Activated naive CD8-positive, alpha-beta T cell treated with anti-CD3 and anti-CD28 coated beads, Interleukin-2, amount 50 U/mL, for 24 hours (primary cell): ENCODE results near the gene AGFG1.

ENCODE experiments used
- ATAC-seq: fragments of 150-1000 bp; cut with Tn5 transposase; one replicate; pipeline ENCODE4 v1.10.0; 2021
- DNase-seq: peaks from one replicate; pipeline ENCODE4 v3.0.0; 2021
- H3K27ac Mint-ChIP-seq: one replicate; pipeline ENCODE4 v1.8.0; 2021; ENCODE audit warnings: mild to moderate bottlenecking, mixed read lengths
- H3K27me3 Mint-ChIP-seq: one replicate; pipeline ENCODE4 v1.8.0; 2021; ENCODE audit warnings: mixed read lengths
- H3K36me3 Mint-ChIP-seq: one replicate; pipeline ENCODE4 v1.8.0; 2021; ENCODE audit warnings: low read depth, mixed read lengths
- H3K4me1 Mint-ChIP-seq: one replicate; pipeline ENCODE4 v1.8.0; 2021; ENCODE audit warnings: mixed read lengths
- H3K4me3 Mint-ChIP-seq: one replicate; pipeline ENCODE4 v1.8.0; 2021; ENCODE audit warnings: mild to moderate bottlenecking, moderate library complexity, mixed read lengths
- H3K9me3 Mint-ChIP-seq: one replicate; pipeline ENCODE4 v1.8.0; 2021; ENCODE audit warnings: mixed read lengths

Gene AGFG1

GRCh38 chr2:227499627-227500300 is 27.8 kb downstream of the AGFG1 start:
- H3K4me1 Mint-ChIP-seq = peaks cover 50% of the 10 kb centered on the region
- no peaks in the 10 kb centered on the region for H3K27me3 Mint-ChIP-seq
- DNase-seq = no peak
- no peaks in the 10 kb centered on the region for H3K9me3 Mint-ChIP-seq
- H3K27ac Mint-ChIP-seq = no peak overlapping the region
- no peak for ATAC-seq
- peaks cover 38% of the 10 kb centered on the region for H3K36me3 Mint-ChIP-seq
- H3K4me3 Mint-ChIP-seq = no peak overlapping the region

GRCh38 chr2:227500301-227500630 is 28.3 kb downstream of the AGFG1 start:
- ATAC-seq (no peak), DNase-seq (no peak)
- Mint-ChIP-seq H3K4me1 (peaks cover 53% of the 10 kb centered on the region), H3K27ac (no peak overlapping the region), H3K9me3 (no peaks in the 10 kb centered on the region), H3K36me3 (peaks cover 33% of the 10 kb centered on the region), H3K4me3 (no peak overlapping the region), H3K27me3 (no peaks in the 10 kb centered on the region)

- no peak overlapping the region for H3K4me3 Mint-ChIP-seq
- peaks cover 35% of the 10 kb centered on the region for H3K36me3 Mint-ChIP-seq
- H3K9me3 Mint-ChIP-seq = no peaks in the 10 kb centered on the region
- no peaks in the 10 kb centered on the region for H3K27me3 Mint-ChIP-seq
- ATAC-seq = no peak
- DNase-seq = no peak
- no peak overlapping the region for H3K27ac Mint-ChIP-seq
- H3K4me1 Mint-ChIP-seq = peaks cover 72% of the 10 kb centered on the region
Measured at GRCh38 chr2:227503433-227504406, 31.8 kb downstream of the AGFG1 start.

- Mint-ChIP-seq H3K9me3 (no peaks in the 10 kb centered on the region), H3K36me3 (peaks cover 30% of the 10 kb centered on the region), H3K4me1 (peaks cover 75% of the 10 kb centered on the region), H3K4me3 (no peak overlapping the region), H3K27ac (no peak overlapping the region), H3K27me3 (no peaks in the 10 kb centered on the region)
- ATAC-seq (no peak), DNase-seq (no peak)
Measured at GRCh38 chr2:227504700-227505099, 32.7 kb downstream of the AGFG1 start.

- Mint-ChIP-seq H3K27ac (peak overlapping the region; percentile 66), H3K4me3 (no peak overlapping the region), H3K27me3 (no peaks in the 10 kb centered on the region), H3K4me1 (peaks cover 91% of the 10 kb centered on the region), H3K9me3 (no peaks in the 10 kb centered on the region), H3K36me3 (peaks cover 26% of the 10 kb centered on the region)
- DNase-seq (no peak), ATAC-seq (peak; percentile 65)
Measured at GRCh38 chr2:227506456-227506855, 34.5 kb downstream of the AGFG1 start.

GRCh38 chr2:227507963-227508362 is 36.0 kb downstream of the AGFG1 start:
- ATAC-seq (no peak), DNase-seq (no peak)
- H3K27me3 Mint-ChIP-seq = no peaks in the 10 kb centered on the region
- H3K9me3 Mint-ChIP-seq = no peaks in the 10 kb centered on the region
- peaks cover 21% of the 10 kb centered on the region for H3K36me3 Mint-ChIP-seq
- no peak overlapping the region for H3K27ac Mint-ChIP-seq
- peaks cover 93% of the 10 kb centered on the region for H3K4me1 Mint-ChIP-seq
- H3K4me3 Mint-ChIP-seq = no peak overlapping the region

GRCh38 chr2:227509076-227509475 is 37.1 kb downstream of the AGFG1 start:
- DNase-seq = no peak
- peaks cover 93% of the 10 kb centered on the region for H3K4me1 Mint-ChIP-seq
- ATAC-seq = no peak
- no peak overlapping the region for H3K27ac Mint-ChIP-seq
- H3K27me3 Mint-ChIP-seq = no peaks in the 10 kb centered on the region
- no peak overlapping the region for H3K4me3 Mint-ChIP-seq
- no peaks in the 10 kb centered on the region for H3K9me3 Mint-ChIP-seq
- peaks cover 15% of the 10 kb centered on the region for H3K36me3 Mint-ChIP-seq

GRCh38 chr2:227509824-227510619 is 38.1 kb downstream of the AGFG1 start:
- DNase-seq (no peak), ATAC-seq (no peak)
- Mint-ChIP-seq H3K4me1 (peaks cover 88% of the 10 kb centered on the region), H3K4me3 (no peak overlapping the region), H3K9me3 (no peaks in the 10 kb centered on the region), H3K27me3 (no peaks in the 10 kb centered on the region), H3K27ac (peak overlapping the region; percentile 19), H3K36me3 (peaks cover 19% of the 10 kb centered on the region)

GRCh38 chr2:227510620-227510958 is 38.6 kb downstream of the AGFG1 start:
- H3K9me3 Mint-ChIP-seq = no peaks in the 10 kb centered on the region
- ATAC-seq = no peak
- H3K4me1 Mint-ChIP-seq = peaks cover 88% of the 10 kb centered on the region
- no peaks in the 10 kb centered on the region for H3K27me3 Mint-ChIP-seq
- H3K36me3 Mint-ChIP-seq = peaks cover 23% of the 10 kb centered on the region
- peak overlapping the region; percentile 19 for H3K27ac Mint-ChIP-seq
- no peak for DNase-seq
- H3K4me3 Mint-ChIP-seq = no peak overlapping the region

- no peak for ATAC-seq
- peaks cover 87% of the 10 kb centered on the region for H3K4me1 Mint-ChIP-seq
- H3K27ac Mint-ChIP-seq = no peak overlapping the region
- no peak overlapping the region for H3K4me3 Mint-ChIP-seq
- peaks cover 23% of the 10 kb centered on the region for H3K36me3 Mint-ChIP-seq
- no peaks in the 10 kb centered on the region for H3K27me3 Mint-ChIP-seq
- H3K9me3 Mint-ChIP-seq = no peaks in the 10 kb centered on the region
- no peak for DNase-seq
Measured at GRCh38 chr2:227511239-227511930, 39.4 kb downstream of the AGFG1 start.

- Mint-ChIP-seq H3K27me3 (no peaks in the 10 kb centered on the region), H3K9me3 (no peaks in the 10 kb centered on the region), H3K27ac (no peak overlapping the region), H3K36me3 (peaks cover 20% of the 10 kb centered on the region), H3K4me3 (no peak overlapping the region), H3K4me1 (peaks cover 86% of the 10 kb centered on the region)
- no peak for DNase-seq
- ATAC-seq = no peak
Measured at GRCh38 chr2:227511955-227512354, 40.0 kb downstream of the AGFG1 start.

GRCh38 chr2:227513113-227513512 is 41.2 kb downstream of the AGFG1 start:
- H3K27ac Mint-ChIP-seq = no peak overlapping the region
- H3K9me3 Mint-ChIP-seq = no peaks in the 10 kb centered on the region
- DNase-seq (no peak), ATAC-seq (no peak)
- H3K27me3 Mint-ChIP-seq = no peaks in the 10 kb centered on the region
- H3K36me3 Mint-ChIP-seq = peaks cover 18% of the 10 kb centered on the region
- H3K4me3 Mint-ChIP-seq = no peak overlapping the region
- peaks cover 90% of the 10 kb centered on the region for H3K4me1 Mint-ChIP-seq

- H3K9me3 Mint-ChIP-seq = no peaks in the 10 kb centered on the region
- no peak overlapping the region for H3K4me3 Mint-ChIP-seq
- no peaks in the 10 kb centered on the region for H3K27me3 Mint-ChIP-seq
- peaks cover 20% of the 10 kb centered on the region for H3K36me3 Mint-ChIP-seq
- H3K4me1 Mint-ChIP-seq = peaks cover 74% of the 10 kb centered on the region
- H3K27ac Mint-ChIP-seq = no peak overlapping the region
- ATAC-seq = no peak
- no peak for DNase-seq
Measured at GRCh38 chr2:227515742-227516141, 43.8 kb downstream of the AGFG1 start.

GRCh38 chr2:227517724-227518123 is 45.8 kb downstream of the AGFG1 start:
- ATAC-seq = no peak
- no peak overlapping the region for H3K4me3 Mint-ChIP-seq
- no peak overlapping the region for H3K27ac Mint-ChIP-seq
- peaks cover 30% of the 10 kb centered on the region for H3K36me3 Mint-ChIP-seq
- no peak for DNase-seq
- no peaks in the 10 kb centered on the region for H3K9me3 Mint-ChIP-seq
- H3K27me3 Mint-ChIP-seq = no peaks in the 10 kb centered on the region
- peaks cover 62% of the 10 kb centered on the region for H3K4me1 Mint-ChIP-seq
